AG04449 (cell line): ENCODE measurements around the gene LRTM1.

Experiments
- CTCF ChIA-PET: fragments of 350-600 bp; formaldehyde crosslinking; extraction: SDS; loops from one replicate; lab custom pipeline; 2021; ENCODE audit warnings: antibody characterized with exemption; lab: Yijun Ruan, JAX
- POLR2A ChIA-PET: fragments of 400-600, 350-600 bp; formaldehyde crosslinking; extraction: SDS; loops from one replicate; lab custom pipeline; 2020; ENCODE audit warnings: antibody characterized with exemption, inconsistent platforms; lab: Yijun Ruan, JAX
- DNase-seq: peaks from one replicate; pipeline ENCODE4 v3.0.0-alpha.2; 2010; ENCODE audit warnings: low read depth, low spot score
- H3K4me3 ChIP-seq: 2 replicates; pipeline ENCODE4 v1.5.1; 2011; ENCODE audit warnings: low read depth, mild to moderate bottlenecking, control low read depth, low read length
- CTCF ChIP-seq: IDR thresholded peaks from one replicate; pipeline ENCODE4 v1.5.1; 2011; ENCODE audit warnings: mild to moderate bottlenecking, moderate library complexity, low read length, control low read depth, inconsistent platforms; ENCODE audit not compliant: insufficient read depth; ENCODE audit errors: missing control alignments

The LRTM1 gene

GRCh38 chr3:54870423-54870822 is 57.4 kb downstream of the LRTM1 start:
- no peak overlapping the region for H3K4me3 ChIP-seq
- ChIA-PET POLR2A (interaction anchor here (0.6 to 1.5 kb wide), 5 partner anchors 130 to 617 kb away, joined by 3 to 5 read pairs (median 3); no protein-coding TSS in a partner anchor), CTCF (interaction anchor here (0.8 to 1.6 kb wide), 24 partner anchors 10 to 852 kb away, joined by 3 to 13 read pairs (median 3); no protein-coding TSS in a partner anchor)
- TF ChIP-seq CTCF, result peak; percentile 67
- DNase-seq, result peak; percentile 96
